ENCODE measurements around the gene RPTOR. TPM values are rescaled to one million over a fixed set of nuclear protein-coding genes. Genes with fewer than 3 reads are reported as not detected.
A peak's percentile ranks its signal among the peaks of the same experiment; 100 is the strongest.

Gene RPTOR
- total RNA-seq, 1 donor, result 30.0 TPM

DNA sequence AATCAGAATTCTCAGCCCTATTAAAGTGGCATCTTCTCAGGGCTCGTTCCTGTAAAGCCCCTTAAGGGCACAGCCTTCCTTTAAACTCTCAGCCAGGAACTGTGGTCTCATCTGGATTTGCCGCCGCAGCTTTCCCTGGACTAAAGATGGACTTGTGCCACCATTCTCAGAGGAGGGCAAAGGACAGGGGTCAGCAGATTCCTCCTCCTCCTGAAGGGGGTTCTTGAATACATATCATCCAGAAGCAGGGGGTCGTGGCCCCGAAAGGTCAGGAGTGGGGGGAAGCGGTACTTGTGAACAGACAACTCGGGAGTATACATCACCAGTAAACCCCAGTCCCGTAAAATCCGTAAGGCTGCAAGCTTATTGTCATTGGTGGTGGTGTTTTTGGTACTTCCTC is 174.8 kb downstream of the RPTOR start:
- H3K4me3 ChIP-seq (ENCODE audit: low read depth, low read length), result no peak overlapping the region
- TF ChIP-seq, protein P1, sequence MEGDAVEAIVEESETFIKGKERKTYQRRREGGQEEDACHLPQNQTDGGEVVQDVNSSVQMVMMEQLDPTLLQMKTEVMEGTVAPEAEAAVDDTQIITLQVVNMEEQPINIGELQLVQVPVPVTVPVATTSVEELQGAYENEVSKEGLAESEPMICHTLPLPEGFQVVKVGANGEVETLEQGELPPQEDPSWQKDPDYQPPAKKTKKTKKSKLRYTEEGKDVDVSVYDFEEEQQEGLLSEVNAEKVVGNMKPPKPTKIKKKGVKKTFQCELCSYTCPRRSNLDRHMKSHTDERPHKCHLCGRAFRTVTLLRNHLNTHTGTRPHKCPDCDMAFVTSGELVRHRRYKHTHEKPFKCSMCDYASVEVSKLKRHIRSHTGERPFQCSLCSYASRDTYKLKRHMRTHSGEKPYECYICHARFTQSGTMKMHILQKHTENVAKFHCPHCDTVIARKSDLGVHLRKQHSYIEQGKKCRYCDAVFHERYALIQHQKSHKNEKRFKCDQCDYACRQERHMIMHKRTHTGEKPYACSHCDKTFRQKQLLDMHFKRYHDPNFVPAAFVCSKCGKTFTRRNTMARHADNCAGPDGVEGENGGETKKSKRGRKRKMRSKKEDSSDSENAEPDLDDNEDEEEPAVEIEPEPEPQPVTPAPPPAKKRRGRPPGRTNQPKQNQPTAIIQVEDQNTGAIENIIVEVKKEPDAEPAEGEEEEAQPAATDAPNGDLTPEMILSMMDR (IDR thresholded peaks at IDR 0.05; ENCODE audit: insufficient read depth, low read length), result no peak
- no peak for DNase-seq (ENCODE audit: low read depth)

GRCh38 chr17:80720610-80721577 is 176.3 kb downstream of the RPTOR start:
- TF ChIP-seq, protein P1 (IDR thresholded peaks at IDR 0.05; ENCODE audit: insufficient read depth, low read length), result no peak
- H3K4me3 ChIP-seq (ENCODE audit: low read depth, low read length), result no peak overlapping the region
- DNase-seq (ENCODE audit: low read depth), result peak; percentile 18

- no peak overlapping the region for H3K4me3 ChIP-seq (ENCODE audit: low read depth, low read length)
- TF ChIP-seq, protein P1 (IDR thresholded peaks at IDR 0.05; ENCODE audit: insufficient read depth, low read length), result no peak
- DNase-seq (ENCODE audit: low read depth), result no peak
Measured at GRCh38 chr17:80722661-80723060, 178.0 kb downstream of the RPTOR start.

GRCh38 chr17:80724775-80725266 is 180.2 kb downstream of the RPTOR start:
- TF ChIP-seq, protein P1 (IDR thresholded peaks at IDR 0.05; ENCODE audit: insufficient read depth, low read length), result no peak
- H3K4me3 ChIP-seq (ENCODE audit: low read depth, low read length), result no peak overlapping the region
- peak; percentile 69 for DNase-seq (ENCODE audit: low read depth)

DNA sequence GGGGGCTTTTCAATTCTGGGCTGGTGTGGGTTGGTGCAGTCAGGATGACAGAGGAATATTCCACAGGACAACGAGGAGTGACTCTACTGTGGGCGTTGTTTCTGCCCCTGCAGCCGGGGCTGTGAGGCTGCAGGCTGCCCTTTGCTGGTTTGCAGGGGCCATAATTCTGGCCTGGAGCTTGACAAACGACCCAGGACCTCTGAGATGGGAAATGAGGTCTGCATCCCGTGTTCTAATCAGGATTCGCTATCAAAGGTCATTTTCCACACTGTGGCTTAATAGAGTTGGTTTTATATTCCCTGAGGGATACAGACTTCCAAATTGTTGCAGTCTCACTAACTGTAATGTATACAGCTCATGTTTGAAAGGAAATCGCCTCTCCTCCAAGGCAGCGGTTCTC is 180.9 kb downstream of the RPTOR start:
- DNase-seq (ENCODE audit: low read depth), result no peak
- TF ChIP-seq, protein P1 (IDR thresholded peaks at IDR 0.05; ENCODE audit: insufficient read depth, low read length), result no peak
- H3K4me3 ChIP-seq (ENCODE audit: low read depth, low read length), result no peak overlapping the region

DNA sequence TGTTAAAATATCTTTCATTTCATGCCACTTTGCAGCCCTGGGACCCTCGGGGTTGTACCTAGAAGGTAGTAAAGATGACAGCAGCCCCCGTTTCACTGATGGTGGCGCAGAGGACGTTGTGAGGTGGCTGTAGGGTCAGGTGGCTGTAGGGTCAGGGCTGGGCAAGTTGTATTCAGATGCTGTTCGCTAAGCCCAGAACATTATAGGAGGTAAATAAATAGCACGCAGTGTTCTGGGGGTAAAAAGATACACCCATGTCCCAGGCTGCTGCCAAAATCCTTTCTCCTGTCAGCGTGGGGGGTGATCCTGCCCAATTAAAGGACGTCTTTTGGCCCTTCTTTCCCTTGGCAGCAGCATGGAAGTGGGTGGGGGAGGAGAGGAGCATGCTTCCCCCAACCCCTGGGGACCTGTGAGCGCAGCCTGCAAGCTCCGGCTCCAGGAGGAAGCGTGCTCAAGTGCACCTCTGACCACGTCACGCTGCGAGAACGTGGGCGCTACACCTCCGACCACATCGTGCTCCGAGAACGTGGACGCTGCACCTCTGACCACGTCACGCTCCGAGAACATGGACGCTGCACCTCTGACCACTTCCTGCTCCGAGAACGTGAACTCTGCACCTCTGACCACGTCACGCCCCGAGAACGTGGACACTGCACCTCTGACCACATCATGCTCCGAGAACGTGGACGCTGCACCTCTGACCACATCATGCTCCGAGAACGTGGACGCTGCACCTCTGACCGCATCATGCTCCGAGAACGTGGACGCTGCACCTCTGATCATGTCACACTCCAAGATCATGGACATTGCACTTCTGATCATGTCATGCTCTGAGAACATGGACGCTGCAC is 182.1 kb downstream of the RPTOR start:
- no peak overlapping the region for H3K4me3 ChIP-seq (ENCODE audit: low read depth, low read length)
- TF ChIP-seq, protein P1 (IDR thresholded peaks at IDR 0.05; ENCODE audit: insufficient read depth, low read length), result no peak
- DNase-seq (ENCODE audit: low read depth), result no peak

All from fibroblast of the aortic adventitia (primary cell).